ENCODE data around the gene LRRC75A.
"Not testable (repeated sequence)": the region's sequence is repeated elsewhere in the genome, so short reads cannot be mapped to it uniquely, and the experiment has no call there.

GRCh38 chr17:16392491-16392890 lies 99.5 kb downstream of the LRRC75A start:
- not testable (repeated sequence) for TF ChIP-seq CTCF (IDR thresholded peaks at IDR 0.05; ENCODE audit: extremely low read depth in 1 of 2, insufficient read depth in 1 of 2, low read depth in 1 of 2, low read length in 2 of 2); EZH2 (IDR thresholded peaks at IDR 0.05; ENCODE audit: borderline replicate concordance, low read depth, low read length, severe bottlenecking)

All from endothelial cell of umbilical vein (primary cell).